Measurements from ENCODE around the gene AMN1. TPM values are rescaled to one million over a fixed set of nuclear protein-coding genes. Genes with fewer than 3 reads are reported as not detected.
A peak's percentile ranks its signal among the peaks of the same experiment; 100 is the strongest.
"Not testable (repeated sequence)": the region's sequence is repeated elsewhere in the genome, so short reads cannot be mapped to it uniquely, and the experiment has no call there.

The AMN1 gene
- total RNA-seq, 2 experiments from 2014 or later = 3.5 to 4.1 TPM

DNA sequence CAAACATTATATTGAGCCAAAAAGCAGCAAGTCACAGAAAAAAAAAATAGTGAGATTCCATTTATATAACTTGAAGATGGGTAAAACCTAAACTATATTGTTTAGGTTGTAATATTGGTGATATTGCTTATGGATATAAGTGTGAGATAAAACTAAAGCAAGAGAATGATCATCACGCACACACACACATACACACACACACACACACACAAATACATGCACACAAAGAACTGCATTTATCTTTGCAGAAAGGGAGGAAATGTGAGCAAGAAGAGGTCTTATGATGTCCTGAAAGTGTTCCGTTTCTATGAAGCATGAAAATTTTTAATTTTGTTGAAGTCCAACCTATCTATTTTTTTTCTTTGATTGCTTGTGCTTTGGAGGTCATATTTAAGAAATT lies 16.4 kb upstream of the AMN1 start:
- ChIA-PET POLR2A (interaction anchor here (1.2 kb wide), 1 partner anchor 16 kb away, joined by 4 read pairs; the partner anchor contains the start of gene AMN1), CTCF (no interaction called here)
- intact Hi-C loops (cut with micrococcal nuclease) = loop anchor here (5.0 kb wide), 1 partner anchor 152 kb away; no protein-coding TSS in a partner anchor
- Mint-ChIP-seq H3K27ac (no peak overlapping the region), H3K36me3 (ENCODE audit: low read depth) (peaks cover 1% of the 10 kb centered on the region), H3K4me1 (ENCODE audit: low read depth) (peaks cover 73% of the 10 kb centered on the region), H3K27me3 (no peaks in the 10 kb centered on the region), H3K4me3 (no peak overlapping the region), H3K9me3 (no peaks in the 10 kb centered on the region)
- no peak for ATAC-seq
- no peak for DNase-seq
- no peak for TF ChIP-seq CTCF (IDR thresholded peaks at IDR 0.05)

DNA sequence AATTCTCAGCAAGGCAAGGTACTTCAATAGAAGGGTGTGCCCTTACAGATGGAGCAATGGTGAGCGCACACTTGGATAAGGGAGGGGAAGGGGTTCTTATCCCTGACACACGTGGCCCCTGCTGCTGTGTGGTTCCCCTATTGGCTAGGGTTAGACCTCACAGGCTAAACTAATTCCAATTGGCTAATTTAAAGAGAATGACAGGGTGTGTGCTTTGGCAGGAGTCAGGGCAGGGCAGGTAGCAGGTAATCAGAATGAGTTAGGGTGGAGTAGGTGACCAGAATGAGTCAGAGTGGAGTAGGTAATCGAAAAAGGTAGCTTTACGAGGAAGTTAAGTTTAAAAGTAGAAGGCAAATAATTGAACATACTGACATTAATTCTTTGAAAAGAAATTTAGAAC lies 15.5 kb upstream of the AMN1 start:
- H3K4me3 Mint-ChIP-seq; ATAC-seq; CTCF ChIA-PET; DNase-seq; H3K27ac Mint-ChIP-seq; intact Hi-C loops (cut with micrococcal nuclease); H3K9me3 Mint-ChIP-seq; H3K36me3 Mint-ChIP-seq (ENCODE audit: low read depth); H3K27me3 Mint-ChIP-seq: not testable (repeated sequence)
- peaks cover 71% of the 10 kb centered on the region for H3K4me1 Mint-ChIP-seq (ENCODE audit: low read depth)
- POLR2A ChIA-PET = interaction anchor here (1.2 kb wide), 1 partner anchor 15 kb away, joined by 4 read pairs; the partner anchor contains the start of gene AMN1

- ChIA-PET POLR2A (no interaction called here), CTCF (no interaction called here)
These were observed 14.1 kb upstream of the AMN1 start for GRCh38 chr12:31742891-31743290.

DNA sequence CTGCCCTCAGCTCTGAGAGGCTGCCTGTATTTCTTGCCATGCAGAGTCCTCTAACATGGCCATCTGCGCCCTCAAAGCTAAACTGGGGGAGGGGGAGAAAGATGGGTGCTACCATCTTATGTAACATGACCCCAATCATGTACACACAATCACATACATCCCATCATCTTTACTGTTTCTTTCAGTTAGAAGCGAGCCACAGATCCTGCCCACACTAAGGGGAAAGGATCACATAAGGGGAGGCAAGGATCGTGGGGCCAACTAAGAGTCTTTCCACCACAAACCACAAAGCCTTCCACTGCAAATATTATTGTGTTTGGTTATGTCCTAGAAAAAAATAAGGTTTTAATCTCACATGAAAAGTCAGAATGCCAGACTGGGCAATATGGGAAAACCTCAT lies 11.8 kb upstream of the AMN1 start:
- ChIA-PET CTCF (no interaction called here), POLR2A (no interaction called here)
- Mint-ChIP-seq H3K4me3 (no peak overlapping the region), H3K27ac (peak overlapping the region; percentile 16), H3K36me3 (ENCODE audit: low read depth) (no peaks in the 10 kb centered on the region), H3K27me3 (no peaks in the 10 kb centered on the region), H3K4me1 (ENCODE audit: low read depth) (peaks cover 67% of the 10 kb centered on the region), H3K9me3 (no peaks in the 10 kb centered on the region)
- peak; percentile 22 for DNase-seq
- ATAC-seq = no peak
- intact Hi-C loops (cut with micrococcal nuclease) = no loop called here
- TF ChIP-seq CTCF (IDR thresholded peaks at IDR 0.05) = no peak

More at GRCh38 chr12:31742891-31743290, 14.1 kb upstream of the AMN1 start:
- Mint-ChIP-seq H3K27ac (no peak overlapping the region), H3K27me3 (no peaks in the 10 kb centered on the region), H3K4me1 (ENCODE audit: low read depth) (peaks cover 65% of the 10 kb centered on the region), H3K4me3 (no peak overlapping the region), H3K9me3 (no peaks in the 10 kb centered on the region), H3K36me3 (ENCODE audit: low read depth) (no peaks in the 10 kb centered on the region)
- TF ChIP-seq CTCF (IDR thresholded peaks at IDR 0.05) = no peak
- no peak for DNase-seq
- ATAC-seq = no peak
- intact Hi-C loops (cut with micrococcal nuclease) = no loop called here

GRCh38 chr12:31737763-31738162 lies 8.9 kb upstream of the AMN1 start:
- no peak overlapping the region for H3K4me3 Mint-ChIP-seq
- intact Hi-C loops (cut with micrococcal nuclease) = loop anchor here (10.0 kb wide), 1 partner anchor 67 kb away; no protein-coding TSS in a partner anchor
- H3K4me1 Mint-ChIP-seq (ENCODE audit: low read depth) = peaks cover 66% of the 10 kb centered on the region
- CTCF ChIA-PET = interaction anchor here (0.9 to 1.7 kb wide), 2 partner anchors 9 to 56 kb away, joined by 3 to 5 read pairs; no protein-coding TSS in a partner anchor
- peaks cover 3% of the 10 kb centered on the region for H3K36me3 Mint-ChIP-seq (ENCODE audit: low read depth)
- POLR2A ChIA-PET = interaction anchor here (0.6 to 2.2 kb wide), 2 partner anchors 9 to 71 kb away, joined by 3 to 13 read pairs; partner anchors contain the start of gene AMN1
- peak; percentile 35 for DNase-seq
- ATAC-seq = peak; percentile 18
- H3K27ac Mint-ChIP-seq = peak overlapping the region; percentile 63
- TF ChIP-seq CTCF (IDR thresholded peaks at IDR 0.05) = no peak
- H3K27me3 Mint-ChIP-seq = no peaks in the 10 kb centered on the region
- H3K9me3 Mint-ChIP-seq = peaks cover 4% of the 10 kb centered on the region

Measured in activated CD8-positive, alpha-beta T cell treated with anti-CD3 and anti-CD28 coated beads for 36 hours (primary cell).